K562 (cell line): ENCODE data around the gene RCL1. TPM values are rescaled to one million over a fixed set of nuclear protein-coding genes. Genes with fewer than 3 reads are reported as not detected.

Experiments used
- CBX3 ChIP-seq, 2 experiments: IDR thresholded peaks; 1 replicate in 1 of 2; 2 replicates in 1 of 2; pipeline ENCODE4 v1.6.1; 2012; ENCODE audit warnings: inconsistent platforms in 2 of 2, low read length in 2 of 2, borderline replicate concordance in 1 of 2, control low read depth in 1 of 2
- CTBP1 ChIP-seq: fragments of 450-650 bp; IDR thresholded peaks from 2 replicates; pipeline ENCODE4 v1.6.1; 2016; ENCODE audit warnings: borderline replicate concordance
- DEAF1 ChIP-seq: fragments of 450-650 bp; formaldehyde crosslinking; IDR thresholded peaks from 2 replicates; pipeline ENCODE4 v1.4.0; 2020; ENCODE audit warnings: mild to moderate bottlenecking, moderate library complexity
- E2F5 ChIP-seq: sonication (generic); formaldehyde crosslinking; IDR thresholded peaks from 2 replicates; pipeline ENCODE4 v1.8.0; 2022; ENCODE audit warnings: mild to moderate bottlenecking, missing genetic modification reagents
- L3MBTL2 ChIP-seq: fragments of 450-650 bp; IDR thresholded peaks from 2 replicates; pipeline ENCODE4 v1.6.1; 2016; ENCODE audit warnings: mild to moderate bottlenecking, moderate library complexity
- MAFG ChIP-seq: fragments of 450-650 bp; conservative IDR thresholded peaks from 2 replicates; pipeline ENCODE4 v1.6.1; 2016; ENCODE audit warnings: missing genetic modification characterization, missing compliant biosample characterization
- NFATC3 ChIP-seq: fragments of 450-650 bp; IDR thresholded peaks from 2 replicates; pipeline ENCODE4 v1.6.1; 2017; ENCODE audit warnings: mild to moderate bottlenecking
- PRDM10 ChIP-seq: fragments of 450-650 bp; IDR thresholded peaks from 2 replicates; pipeline ENCODE4 v1.6.1; 2018; ENCODE audit not compliant: partially characterized antibody
- PRPF4 ChIP-seq: fragments of 200-400 bp; formaldehyde crosslinking; IDR thresholded peaks from one replicate; pipeline ENCODE4 v1.6.1; 2017; ENCODE audit warnings: low read length, low read depth, mild to moderate bottlenecking; ENCODE audit not compliant: insufficient read depth, poor library complexity, severe bottlenecking
- RAD51 ChIP-seq: fragments of 450-650 bp; IDR thresholded peaks from 2 replicates; pipeline ENCODE4 v1.7.1; 2016; ENCODE audit warnings: low read depth, mild to moderate bottlenecking, borderline replicate concordance
- ZBTB26 ChIP-seq: fragments of 450-650 bp; formaldehyde crosslinking; IDR thresholded peaks from 2 replicates; pipeline ENCODE4 v1.4.0; 2022; ENCODE audit warnings: missing genetic modification characterization
- ZKSCAN1 ChIP-seq: fragments of 150-350 bp; IDR thresholded peaks from 2 replicates; pipeline ENCODE4 v1.6.1; 2016; ENCODE audit warnings: low read depth, low read length
- polyA plus RNA-seq, 8 experiments: library from polyadenylated mRNA; depleted of rRNA in 4 of 8; stranded (reverse) in 5 of 8; unstranded in 3 of 8; fragments of >200 nt; fragmentation: Nextera tagmentation in 2 of 8; fragmentation: Illumina TruSeq in 1 of 8; extraction: Ambion mirVana in 2 of 8; extraction: Trizol in 1 of 8; gene quantifications; 2 replicates each; pipeline versions ENCODE4 v1.2.1 to v1.2.3, GENCODE V29; 2011 to 2014; ENCODE audit warnings: inconsistent platforms in 1 of 8, missing spikeins in 1 of 8
- total RNA-seq, 7 experiments: library from RNA; depleted of rRNA in 6 of 7; stranded (reverse); fragments of >200 nt in 6 of 7; fragmentation: Illumina TruSeq in 2 of 7; extraction: Trizol in 2 of 7; gene quantifications; 2 replicates each; pipeline versions ENCODE4 v1.2.1 to v1.2.3, GENCODE V29; 2011 to 2021; ENCODE audit warnings: low replicate concordance in 1 of 7
- TF ChIP-seq, protein P1 (sequence below): fragments of 450-650 bp; conservative IDR thresholded peaks from 2 replicates; pipeline ENCODE4 v1.6.1; 2016; ENCODE audit warnings: missing genetic modification characterization, low read depth, mild to moderate bottlenecking, missing compliant biosample characterization, moderate library complexity
- TF ChIP-seq, protein P2 (sequence below): IDR thresholded peaks from 2 replicates; pipeline ENCODE4 v1.6.1; 2012; ENCODE audit warnings: low read depth, low read length, improper control_type of control experiment, borderline replicate concordance
- TF ChIP-seq, protein P3 (sequence below), 3 experiments: IDR thresholded peaks in 2 of 3; conservative IDR thresholded peaks in 1 of 3; 2 replicates each; pipeline ENCODE4 v1.5.1; 2011 to 2012; ENCODE audit warnings: low read length in 3 of 3, mild to moderate bottlenecking in 3 of 3, control low read depth in 2 of 3, improper control_type of control experiment in 1 of 3, inconsistent platforms in 1 of 3, low read depth in 1 of 3, mixed read lengths in 1 of 3, moderate library complexity in 1 of 3; ENCODE audit not compliant: insufficient read depth in 2 of 3

Gene RCL1
- total and polyA plus RNA-seq, 9 of the 15 experiments (the other 6 are each of a cell fraction or from before 2014, with no cell fraction given), result 24.0 to 67.7 (median 38.6) TPM

DNA sequence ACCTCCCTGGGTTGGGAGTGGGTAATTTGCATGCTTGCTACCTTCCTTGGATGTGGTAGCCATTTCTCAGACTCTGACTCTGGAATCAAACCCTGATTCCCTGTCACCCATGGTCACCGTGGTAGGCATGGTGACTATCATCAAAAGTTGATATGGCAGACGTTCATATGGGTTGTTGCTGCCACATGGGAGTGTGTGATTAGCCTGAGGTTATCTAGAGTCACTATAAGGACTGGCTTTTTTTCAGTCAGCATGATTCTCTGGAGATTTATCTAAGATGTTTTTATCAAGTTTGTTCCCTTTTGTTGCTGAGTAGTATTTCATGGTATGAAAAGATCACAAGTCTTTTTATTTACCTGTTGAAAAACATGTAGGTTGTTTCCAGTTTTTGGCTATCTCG, 7.0 kb downstream of the RCL1 start (continued):
- TF ChIP-seq, protein P1, sequence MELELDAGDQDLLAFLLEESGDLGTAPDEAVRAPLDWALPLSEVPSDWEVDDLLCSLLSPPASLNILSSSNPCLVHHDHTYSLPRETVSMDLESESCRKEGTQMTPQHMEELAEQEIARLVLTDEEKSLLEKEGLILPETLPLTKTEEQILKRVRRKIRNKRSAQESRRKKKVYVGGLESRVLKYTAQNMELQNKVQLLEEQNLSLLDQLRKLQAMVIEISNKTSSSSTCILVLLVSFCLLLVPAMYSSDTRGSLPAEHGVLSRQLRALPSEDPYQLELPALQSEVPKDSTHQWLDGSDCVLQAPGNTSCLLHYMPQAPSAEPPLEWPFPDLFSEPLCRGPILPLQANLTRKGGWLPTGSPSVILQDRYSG, result no peak
- peak; percentile 55; the same call in 1 of the 2 replicates for TF ChIP-seq CTBP1
- no peak for TF ChIP-seq ZBTB26 (CRISPR knock-in tag)
- no peak for TF ChIP-seq CBX3 (IDR thresholded peaks at IDR 0.05; ENCODE audit: borderline replicate concordance in 1 of 2, low read length in 2 of 2)
- TF ChIP-seq RAD51, result no peak
- TF ChIP-seq, protein P2, sequence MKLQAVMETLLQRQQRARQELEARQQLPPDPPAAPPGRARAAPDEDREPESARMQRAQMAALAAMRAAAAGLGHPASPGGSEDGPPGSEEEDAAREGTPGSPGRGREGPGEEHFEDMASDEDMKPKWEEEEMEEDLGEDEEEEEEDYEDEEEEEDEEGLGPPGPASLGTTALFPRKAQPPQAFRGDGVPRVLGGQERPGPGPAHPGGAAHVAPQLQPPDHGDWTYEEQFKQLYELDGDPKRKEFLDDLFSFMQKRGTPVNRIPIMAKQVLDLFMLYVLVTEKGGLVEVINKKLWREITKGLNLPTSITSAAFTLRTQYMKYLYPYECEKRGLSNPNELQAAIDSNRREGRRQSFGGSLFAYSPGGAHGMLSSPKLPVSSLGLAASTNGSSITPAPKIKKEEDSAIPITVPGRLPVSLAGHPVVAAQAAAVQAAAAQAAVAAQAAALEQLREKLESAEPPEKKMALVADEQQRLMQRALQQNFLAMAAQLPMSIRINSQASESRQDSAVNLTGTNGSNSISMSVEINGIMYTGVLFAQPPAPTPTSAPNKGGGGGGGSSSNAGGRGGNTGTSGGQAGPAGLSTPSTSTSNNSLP, result peak; percentile 88; the same call in 1 of the 2 replicates
- TF ChIP-seq, protein P3, sequence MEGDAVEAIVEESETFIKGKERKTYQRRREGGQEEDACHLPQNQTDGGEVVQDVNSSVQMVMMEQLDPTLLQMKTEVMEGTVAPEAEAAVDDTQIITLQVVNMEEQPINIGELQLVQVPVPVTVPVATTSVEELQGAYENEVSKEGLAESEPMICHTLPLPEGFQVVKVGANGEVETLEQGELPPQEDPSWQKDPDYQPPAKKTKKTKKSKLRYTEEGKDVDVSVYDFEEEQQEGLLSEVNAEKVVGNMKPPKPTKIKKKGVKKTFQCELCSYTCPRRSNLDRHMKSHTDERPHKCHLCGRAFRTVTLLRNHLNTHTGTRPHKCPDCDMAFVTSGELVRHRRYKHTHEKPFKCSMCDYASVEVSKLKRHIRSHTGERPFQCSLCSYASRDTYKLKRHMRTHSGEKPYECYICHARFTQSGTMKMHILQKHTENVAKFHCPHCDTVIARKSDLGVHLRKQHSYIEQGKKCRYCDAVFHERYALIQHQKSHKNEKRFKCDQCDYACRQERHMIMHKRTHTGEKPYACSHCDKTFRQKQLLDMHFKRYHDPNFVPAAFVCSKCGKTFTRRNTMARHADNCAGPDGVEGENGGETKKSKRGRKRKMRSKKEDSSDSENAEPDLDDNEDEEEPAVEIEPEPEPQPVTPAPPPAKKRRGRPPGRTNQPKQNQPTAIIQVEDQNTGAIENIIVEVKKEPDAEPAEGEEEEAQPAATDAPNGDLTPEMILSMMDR (IDR thresholded peaks at IDR 0.05 in 2 of 3, conservative IDR thresholded peaks at IDR 0.05 in 1 of 3; ENCODE audit: insufficient read depth in 2 of 3, low read depth in 1 of 3, low read length in 3 of 3), result no peak
- TF ChIP-seq MAFG (tag), result peak; percentile 53
- no peak for TF ChIP-seq E2F5 (CRISPR knock-in tag)
- TF ChIP-seq PRPF4, result no peak
- TF ChIP-seq ZKSCAN1, result no peak
- peak; percentile 75 for TF ChIP-seq L3MBTL2
- peak; percentile 36 for TF ChIP-seq PRDM10
- no peak for TF ChIP-seq NFATC3
- TF ChIP-seq DEAF1, result 0 out of 2 replicates have a peak, but pooled peaks have one; percentile 21
